Neural progenitor cell (in vitro differentiated cells): ENCODE results near the gene EBP.

Experiments used
- CTCF ChIP-seq: fragments of 200-600 bp; sonication (generic); IDR thresholded peaks from 2 replicates; pipeline ENCODE4 v1.5.1; 2017; ENCODE audit warnings: antibody characterized with exemption, mild to moderate bottlenecking
- EZH2 ChIP-seq: fragments of 200-600 bp; sonication (generic); IDR thresholded peaks from 2 replicates; pipeline ENCODE4 v1.6.1; 2017; ENCODE audit warnings: antibody characterized with exemption, mild to moderate bottlenecking, moderate library complexity
- EZH2phosphoT487 ChIP-seq: fragments of 200-600 bp; sonication (generic); IDR thresholded peaks from 2 replicates; pipeline ENCODE4 v1.6.1; 2017; ENCODE audit warnings: antibody characterized with exemption

GRCh38 chrX:48480583-48480982 is 41.0 kb upstream of the EBP start:
- TF ChIP-seq CTCF (no peak), EZH2 (no peak), EZH2phosphoT487 (no peak)
